ENCODE measurements around the gene IBA57. TPM values are rescaled to one million over a fixed set of nuclear protein-coding genes. Genes with fewer than 3 reads are reported as not detected.
"Not testable (repeated sequence)": the region's sequence is repeated elsewhere in the genome, so short reads cannot be mapped to it uniquely, and the experiment has no call there.

The IBA57 gene
- total and polyA plus RNA-seq, 4 donors: 2.8 to 21.4 (median 6.9) TPM

DNA sequence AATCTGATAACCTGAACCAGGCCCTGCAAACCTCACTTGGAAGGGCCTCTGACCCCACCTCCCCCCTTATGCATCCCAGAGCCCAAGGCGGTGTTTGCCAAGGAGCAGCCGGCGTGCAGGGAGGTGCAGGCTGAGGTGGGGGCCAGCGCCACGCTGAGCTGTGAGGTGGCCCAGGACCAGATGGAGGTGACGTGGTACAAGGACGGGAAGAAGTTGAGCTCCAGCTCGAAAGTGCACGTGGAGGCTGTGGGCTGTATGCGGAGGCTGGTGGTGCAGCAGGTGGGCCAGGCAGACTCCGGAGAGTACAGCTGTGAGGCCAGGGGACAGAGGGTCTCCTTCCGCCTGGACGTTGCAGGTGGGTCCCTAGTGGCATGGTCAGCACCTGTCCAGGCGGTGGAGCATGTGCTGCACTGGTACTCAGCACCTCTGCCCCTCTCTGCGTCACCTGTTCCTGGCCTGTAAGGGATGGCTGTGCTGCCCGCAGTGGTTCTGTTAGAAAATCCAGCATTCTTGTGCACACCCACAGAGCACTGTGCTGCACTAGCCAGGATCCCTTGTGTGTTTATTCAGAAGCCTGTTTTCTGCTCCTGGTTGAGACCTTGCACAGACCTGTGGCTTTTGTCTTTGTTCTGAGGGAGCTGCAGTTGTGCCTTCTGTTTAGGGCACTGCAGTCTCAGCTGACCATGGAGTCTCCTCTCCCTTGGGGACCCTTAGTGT lies 53.8 kb downstream of the IBA57 start:
- no peak for DNase-seq
- WGBS, 2 donors: 94 to 95% methylated on average over 16 of the region's 16 CpGs

DNA sequence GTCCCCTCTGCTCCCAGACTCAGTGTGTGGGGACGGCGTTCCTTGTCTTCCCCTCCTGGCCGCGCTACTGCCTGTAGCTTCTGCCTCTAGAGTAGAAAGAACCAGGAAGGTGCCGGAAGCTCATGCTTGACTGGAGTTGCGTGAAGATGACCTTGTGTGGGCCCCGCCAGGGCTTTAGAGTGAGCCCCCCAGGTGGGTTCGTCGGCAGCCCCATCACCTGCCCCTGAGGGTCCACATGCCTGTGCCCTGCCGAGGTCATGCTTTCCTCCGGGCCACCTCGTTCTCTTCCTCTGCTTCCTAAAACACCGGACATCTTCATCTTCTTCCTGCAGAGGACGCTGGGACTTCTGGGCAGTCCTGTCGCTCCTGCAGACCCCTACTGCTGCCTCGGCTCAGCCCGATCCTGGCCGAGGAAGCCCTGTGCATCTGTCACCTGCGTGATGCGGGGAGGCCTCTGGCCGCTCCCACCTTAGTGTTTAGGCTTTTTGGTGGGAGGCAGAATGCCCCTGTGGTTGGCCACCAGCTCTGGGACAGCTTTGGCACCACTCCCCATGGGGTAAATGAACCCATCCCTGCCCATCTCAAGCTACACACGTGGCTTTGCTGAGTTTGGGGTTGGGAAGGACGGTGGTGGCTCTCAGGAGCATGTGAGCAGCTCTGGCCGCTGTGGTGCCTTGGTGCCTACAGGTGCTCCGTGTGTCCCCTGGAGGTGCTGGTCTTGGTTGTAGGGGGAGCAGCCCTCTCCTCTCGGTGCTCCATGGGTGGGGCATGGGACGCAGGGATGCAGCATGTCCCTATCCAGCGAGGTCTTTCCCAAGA lies 54.6 kb downstream of the IBA57 start:
- H3K9ac ChIP-seq (ENCODE audit: insufficient read depth in 1 of 2, low read length in 2 of 2): no peak overlapping the region
- H3K27me3 ChIP-seq (ENCODE audit: control insufficient read depth in 3 of 3, insufficient read depth in 3 of 3, low read length in 2 of 3): no peaks in the 10 kb centered on the region
- DNase-seq (no peak), ATAC-seq (ENCODE audit: insufficient read depth, low FRiP score) (no peak)
- TF ChIP-seq, protein P1, sequence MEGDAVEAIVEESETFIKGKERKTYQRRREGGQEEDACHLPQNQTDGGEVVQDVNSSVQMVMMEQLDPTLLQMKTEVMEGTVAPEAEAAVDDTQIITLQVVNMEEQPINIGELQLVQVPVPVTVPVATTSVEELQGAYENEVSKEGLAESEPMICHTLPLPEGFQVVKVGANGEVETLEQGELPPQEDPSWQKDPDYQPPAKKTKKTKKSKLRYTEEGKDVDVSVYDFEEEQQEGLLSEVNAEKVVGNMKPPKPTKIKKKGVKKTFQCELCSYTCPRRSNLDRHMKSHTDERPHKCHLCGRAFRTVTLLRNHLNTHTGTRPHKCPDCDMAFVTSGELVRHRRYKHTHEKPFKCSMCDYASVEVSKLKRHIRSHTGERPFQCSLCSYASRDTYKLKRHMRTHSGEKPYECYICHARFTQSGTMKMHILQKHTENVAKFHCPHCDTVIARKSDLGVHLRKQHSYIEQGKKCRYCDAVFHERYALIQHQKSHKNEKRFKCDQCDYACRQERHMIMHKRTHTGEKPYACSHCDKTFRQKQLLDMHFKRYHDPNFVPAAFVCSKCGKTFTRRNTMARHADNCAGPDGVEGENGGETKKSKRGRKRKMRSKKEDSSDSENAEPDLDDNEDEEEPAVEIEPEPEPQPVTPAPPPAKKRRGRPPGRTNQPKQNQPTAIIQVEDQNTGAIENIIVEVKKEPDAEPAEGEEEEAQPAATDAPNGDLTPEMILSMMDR (IDR thresholded peaks at IDR 0.05; ENCODE audit: control extremely low read depth, extremely low read depth): no peak
- H3K4me3 ChIP-seq: no peak overlapping the region
- no peaks in the 10 kb centered on the region for H3K4me1 ChIP-seq (ENCODE audit: control insufficient read depth in 5 of 5, insufficient read depth in 5 of 5, low read length in 5 of 5)
- H3K9me3 ChIP-seq (ENCODE audit: control insufficient read depth in 4 of 4, insufficient read depth in 3 of 4, low read length in 3 of 4): peaks cover 0 to 15% (median 3%) of the 10 kb centered on the region in 4 donors
- H3K36me3 ChIP-seq (ENCODE audit: control insufficient read depth in 4 of 4, insufficient read depth in 4 of 4, low read length in 4 of 4): peaks cover 7 to 32% (median 21%) of the 10 kb centered on the region in 4 donors
- H3K27ac ChIP-seq (ENCODE audit: low read depth in 1 of 2, low read length in 1 of 2): no peak overlapping the region
- WGBS, 2 donors: 92 to 95% methylated on average over 28 of the region's 28 CpGs

More for the DNA sequence above, 53.8 kb downstream of the IBA57 start:
- Histone ChIP-seq H3K4me1 (ENCODE audit: control insufficient read depth in 5 of 5, insufficient read depth in 5 of 5, low read length in 5 of 5) (peaks cover 0 to 2% (median 0%) of the 10 kb centered on the region in 5 donors), H3K36me3 (ENCODE audit: control insufficient read depth in 4 of 4, insufficient read depth in 4 of 4, low read length in 4 of 4) (peaks cover 0 to 24% (median 14%) of the 10 kb centered on the region in 4 donors), H3K27me3 (ENCODE audit: control insufficient read depth in 3 of 3, insufficient read depth in 3 of 3, low read length in 2 of 3) (no peaks in the 10 kb centered on the region), H3K4me3 (no peak overlapping the region), H3K9me3 (ENCODE audit: control insufficient read depth in 4 of 4, insufficient read depth in 3 of 4, low read length in 3 of 4) (peaks cover 0 to 7% (median 0%) of the 10 kb centered on the region in 4 donors), H3K9ac (ENCODE audit: insufficient read depth in 1 of 2, low read length in 2 of 2) (no peak overlapping the region), H3K27ac (ENCODE audit: low read depth in 1 of 2, low read length in 1 of 2) (no peak overlapping the region)
- TF ChIP-seq, protein P1 (IDR thresholded peaks at IDR 0.05; ENCODE audit: control extremely low read depth, extremely low read depth): no peak
- no peak for ATAC-seq (ENCODE audit: insufficient read depth, low FRiP score)

DNA sequence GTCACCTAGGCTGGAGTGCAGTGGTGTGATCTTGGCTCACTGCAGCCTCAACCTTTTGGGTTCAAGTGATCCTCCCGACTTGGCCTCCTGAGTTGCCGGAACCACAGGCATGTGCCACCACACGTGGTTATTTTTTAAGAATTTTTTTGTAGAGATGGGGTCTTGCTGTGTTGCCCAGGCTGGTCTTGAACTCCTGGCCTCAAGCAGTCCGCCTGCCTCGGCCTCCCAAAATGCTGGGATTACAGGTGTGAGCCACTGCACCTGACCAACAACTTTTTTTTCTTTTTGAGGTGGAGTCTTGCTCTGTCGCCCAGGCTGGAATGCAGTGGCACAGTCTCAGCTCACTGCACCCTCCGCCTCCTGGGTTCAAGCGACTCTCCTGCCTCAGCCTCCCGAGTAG lies 55.5 kb downstream of the IBA57 start:
- Histone ChIP-seq H3K9me3 (ENCODE audit: control insufficient read depth in 4 of 4, insufficient read depth in 3 of 4, low read length in 3 of 4) (peaks cover 0 to 17% (median 5%) of the 10 kb centered on the region in 4 donors), H3K36me3 (ENCODE audit: control insufficient read depth in 4 of 4, insufficient read depth in 4 of 4, low read length in 4 of 4) (peaks cover 9 to 29% (median 26%) of the 10 kb centered on the region in 4 donors)
- not testable (repeated sequence) for H3K27ac ChIP-seq (ENCODE audit: low read depth in 1 of 2, low read length in 1 of 2); H3K27me3 ChIP-seq (ENCODE audit: control insufficient read depth in 3 of 3, insufficient read depth in 3 of 3, low read length in 2 of 3); H3K4me3 ChIP-seq; DNase-seq; ATAC-seq (ENCODE audit: insufficient read depth, low FRiP score); H3K4me1 ChIP-seq (ENCODE audit: control insufficient read depth in 5 of 5, insufficient read depth in 5 of 5, low read length in 5 of 5); H3K9ac ChIP-seq (ENCODE audit: insufficient read depth in 1 of 2, low read length in 2 of 2)
- WGBS, 2 donors: 95 to 98% methylated on average over 9 of the region's 9 CpGs

DNA sequence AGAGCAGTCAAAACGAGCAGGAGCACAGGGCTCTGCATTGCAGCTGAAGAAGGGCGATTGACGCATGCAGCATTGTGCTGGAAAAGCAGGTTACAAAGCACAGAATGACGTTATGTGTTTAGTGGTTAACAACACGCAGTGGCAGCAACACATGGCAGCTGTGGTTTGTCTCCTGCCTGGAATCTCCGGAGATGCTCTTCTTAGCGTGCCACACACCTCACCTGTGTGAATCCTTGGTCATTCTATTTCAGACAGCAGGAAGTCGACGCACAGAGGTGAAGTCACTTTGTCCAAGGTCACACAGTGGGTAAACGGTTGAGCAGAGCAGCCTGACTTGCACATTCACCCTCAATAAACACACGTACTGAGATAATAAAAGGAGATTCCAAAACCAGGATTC lies 56.9 kb downstream of the IBA57 start:
- H3K36me3 ChIP-seq (ENCODE audit: control insufficient read depth in 4 of 4, insufficient read depth in 4 of 4, low read length in 4 of 4): peaks cover 9 to 32% (median 24%) of the 10 kb centered on the region in 4 donors
- DNase-seq: no peak
- H3K27me3 ChIP-seq (ENCODE audit: control insufficient read depth in 3 of 3, insufficient read depth in 3 of 3, low read length in 2 of 3): no peaks in the 10 kb centered on the region
- TF ChIP-seq, protein P1 (IDR thresholded peaks at IDR 0.05; ENCODE audit: control extremely low read depth, extremely low read depth): no peak
- H3K4me3 ChIP-seq: no peak overlapping the region
- 90 to 92% methylated on average over 11 of the region's 11 CpGs for WGBS, 2 donors
- H3K9ac ChIP-seq (ENCODE audit: insufficient read depth in 1 of 2, low read length in 2 of 2): no peak overlapping the region
- H3K27ac ChIP-seq (ENCODE audit: low read depth in 1 of 2, low read length in 1 of 2): no peak overlapping the region
- no peaks in the 10 kb centered on the region for H3K4me1 ChIP-seq (ENCODE audit: control insufficient read depth in 5 of 5, insufficient read depth in 5 of 5, low read length in 5 of 5)
- no peak for ATAC-seq (ENCODE audit: insufficient read depth, low FRiP score)
- peaks cover 0 to 19% (median 5%) of the 10 kb centered on the region in 4 donors for H3K9me3 ChIP-seq (ENCODE audit: control insufficient read depth in 4 of 4, insufficient read depth in 3 of 4, low read length in 3 of 4)

Measured in lung (tissue), 12 donors.